NCI-H2171 (cell line): ENCODE measurements around the gene DNAH14.
"Not testable (repeated sequence)": the region's sequence is repeated elsewhere in the genome, so short reads cannot be mapped to it uniquely, and the experiment has no call there.

ENCODE experiments used
- DNase-seq: peaks from one replicate; lab custom pipeline; 2025; lab: John Stamatoyannopoulos, UW

DNAH14 gene

DNA sequence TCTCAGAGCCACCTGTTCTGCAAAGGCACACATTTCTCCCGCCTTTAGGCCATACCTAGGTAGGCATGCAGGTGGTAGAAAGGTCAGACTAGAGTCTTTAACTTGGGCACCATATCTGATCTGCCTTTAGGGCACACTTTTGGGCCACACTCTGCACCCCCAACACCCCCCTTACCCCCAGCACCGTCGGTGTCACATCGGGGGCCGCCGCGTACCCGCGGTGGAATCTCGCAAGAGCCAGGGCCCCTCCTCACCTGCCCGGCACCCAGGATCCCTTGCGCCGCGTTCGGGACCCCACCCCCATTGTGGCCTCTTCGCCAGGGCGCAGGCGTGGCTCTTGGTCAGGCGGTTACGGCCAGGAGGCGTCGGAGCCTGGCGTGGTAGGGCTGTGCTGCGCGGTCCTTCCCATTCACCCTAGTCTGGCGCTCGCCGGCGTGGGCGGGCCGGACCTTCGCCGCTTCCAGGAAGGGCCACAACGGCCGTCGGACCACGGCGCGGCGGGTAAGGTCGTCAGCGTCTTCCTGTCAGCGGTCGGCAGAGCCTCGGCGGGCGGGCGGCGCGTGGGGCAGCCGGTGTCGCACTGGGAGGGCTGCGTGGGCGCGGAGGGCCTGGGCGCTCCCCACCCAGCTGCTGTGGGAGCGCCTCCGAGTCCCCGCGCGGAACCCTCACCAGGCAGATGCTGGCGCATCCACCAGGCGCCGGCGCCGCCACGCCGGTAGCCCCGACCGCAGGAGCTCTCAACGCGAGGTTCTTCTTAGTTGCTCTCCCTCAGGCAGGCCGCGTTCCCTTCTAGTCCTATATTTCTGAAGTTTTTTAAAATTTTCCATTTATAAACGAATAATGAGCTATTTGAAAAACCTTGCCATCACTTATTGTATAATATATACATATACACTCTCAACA lies at the start of gene DNAH14:
Gene DNAH14, plus strand, starts transcription at position 341 of the 903 bp plus-strand sequence. CDS start 23,028 bp downstream, outside the sequence.
- peak; percentile 62 for DNase-seq

DNA sequence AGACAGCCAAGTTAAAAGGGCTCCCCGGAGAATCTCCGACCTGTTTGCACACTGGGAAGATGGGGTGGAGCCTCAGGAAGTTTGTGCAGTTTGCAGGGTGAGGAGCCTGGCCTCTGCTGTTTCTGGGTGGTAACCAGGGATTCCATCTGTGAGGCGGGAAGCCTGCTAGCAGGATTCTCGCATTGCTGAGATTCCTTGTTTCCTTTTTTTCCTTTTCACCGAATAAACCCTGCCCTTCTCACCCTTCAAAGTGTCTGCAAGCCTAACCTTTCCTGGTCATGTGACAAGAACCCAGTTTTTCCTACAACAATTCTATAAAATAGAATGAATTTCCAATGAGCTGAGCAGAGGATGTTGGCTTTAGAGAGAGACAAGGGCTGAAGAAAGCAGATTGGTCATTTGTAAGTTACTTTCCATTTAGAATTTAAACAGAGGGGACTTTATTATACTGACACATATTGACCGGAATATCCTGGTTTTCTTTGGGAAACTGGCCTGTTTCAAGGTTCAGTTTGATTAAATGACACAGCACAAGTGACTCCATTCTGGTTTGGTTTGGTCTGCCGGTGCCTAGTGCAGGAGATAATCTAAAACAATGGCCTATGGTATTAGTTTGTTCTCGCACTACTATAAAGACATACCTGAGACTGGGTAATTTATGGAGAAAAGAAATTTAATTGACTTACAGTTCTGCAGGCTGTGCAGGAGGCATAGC lies 48.7 kb upstream of the DNAH14 start:
- no peak for DNase-seq

DNA sequence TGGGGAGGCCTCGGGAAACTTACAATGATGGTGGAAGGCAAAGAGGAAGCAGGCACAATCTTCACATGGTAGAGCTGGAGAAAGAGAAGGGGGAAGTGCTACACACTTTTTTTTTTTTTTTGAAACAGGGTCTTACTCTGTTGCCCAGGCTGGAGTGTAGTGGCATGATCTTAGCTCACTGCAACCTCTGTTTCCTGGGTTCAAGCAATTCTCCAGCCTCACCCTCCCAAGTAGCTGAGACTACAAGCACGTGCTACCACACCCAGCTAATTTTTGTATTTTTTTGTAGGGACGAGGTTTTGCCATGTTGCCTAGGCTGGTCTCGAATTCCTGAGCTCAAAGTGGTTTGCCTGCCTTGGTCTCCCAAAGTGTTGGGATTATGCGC lies 48.2 kb upstream of the DNAH14 start:
- not testable (repeated sequence) for DNase-seq

DNA sequence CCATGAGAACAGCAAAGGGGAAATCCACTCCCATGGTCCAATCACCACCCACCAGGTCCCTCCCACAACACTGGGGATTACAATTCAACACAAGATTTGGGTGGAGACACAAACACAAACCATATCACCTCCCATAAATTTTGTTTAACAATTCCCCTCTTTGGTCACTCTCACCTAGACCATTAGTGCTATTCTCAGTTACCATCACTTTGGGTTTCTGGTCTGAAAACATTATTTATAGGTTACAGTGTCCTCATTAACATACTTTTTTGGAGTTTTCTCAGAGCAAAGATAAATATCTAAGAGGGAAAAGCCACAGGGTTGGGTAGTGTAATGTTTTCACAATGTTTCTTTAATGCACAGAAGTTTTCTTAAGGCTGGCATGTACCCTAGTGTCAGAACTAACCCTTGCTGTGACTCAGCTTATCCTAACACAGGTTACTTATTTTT lies 47.7 kb upstream of the DNAH14 start:
- DNase-seq = no peak

- no peak for DNase-seq
Observed at GRCh38 chr1:224882264-224882663, 47.2 kb upstream of the DNAH14 start.

DNA sequence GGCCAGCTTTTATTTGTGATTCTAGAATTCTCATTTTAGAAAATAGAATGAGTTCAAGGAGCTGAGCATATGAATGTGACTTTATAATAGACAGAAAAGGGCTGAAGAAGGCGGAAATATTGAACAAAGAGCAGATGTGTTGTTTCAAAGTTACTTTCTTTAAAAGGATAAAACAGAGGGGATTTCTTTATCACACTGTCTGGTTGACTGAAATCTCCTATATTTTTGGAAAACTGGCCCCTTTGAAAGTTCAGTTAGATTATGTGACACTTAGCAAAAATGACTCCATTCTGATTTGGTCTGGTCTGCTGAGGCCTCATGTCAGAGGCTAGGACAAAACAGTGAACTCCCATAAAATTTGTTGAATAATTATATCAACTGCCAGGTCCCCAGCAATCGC lies 46.4 kb upstream of the DNAH14 start:
- DNase-seq = no peak

GRCh38 chr1:224884361-224884801 lies 45.1 kb upstream of the DNAH14 start:
- DNase-seq = peak; percentile 68

DNA sequence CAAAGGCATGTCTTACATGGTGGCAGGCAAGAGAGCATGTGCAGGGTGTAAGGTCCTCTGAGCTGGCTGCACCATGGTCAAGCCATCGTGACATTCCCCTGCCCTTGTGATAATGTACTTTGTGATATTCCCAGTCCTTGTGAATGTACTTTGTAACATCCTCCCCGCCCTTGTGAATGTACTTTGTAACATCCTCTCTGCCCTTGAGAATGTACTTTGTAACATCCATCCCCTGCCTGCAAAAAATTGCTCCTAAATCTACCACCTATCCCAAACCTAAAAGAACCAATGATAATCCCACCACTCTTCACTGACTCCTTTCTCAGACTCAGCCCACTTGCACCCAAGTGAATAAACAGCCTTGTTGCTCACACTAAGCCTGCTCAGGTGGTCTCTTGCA lies 44.1 kb upstream of the DNAH14 start:
- not testable (repeated sequence) for DNase-seq

DNA sequence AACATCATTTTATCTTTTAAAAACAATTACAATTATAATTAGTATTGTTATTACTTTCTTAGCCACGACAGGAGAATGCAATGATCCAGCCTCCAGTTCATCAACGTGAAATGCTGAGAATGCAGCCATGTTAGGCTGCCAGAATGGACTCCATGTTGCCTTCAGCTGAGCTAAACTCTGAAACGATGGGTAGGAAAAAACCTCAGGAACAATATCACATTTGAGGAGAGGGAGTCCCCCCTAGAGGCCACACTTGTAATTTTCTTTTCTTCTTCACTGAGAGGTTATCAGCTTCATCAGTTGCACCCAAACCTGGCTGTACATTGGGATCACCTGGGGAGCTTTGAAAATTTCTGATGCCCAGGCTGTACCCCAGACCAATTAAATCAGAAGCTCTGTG lies 34.6 kb upstream of the DNAH14 start:
- peak; percentile 17 for DNase-seq

- no peak for DNase-seq
Observed at GRCh38 chr1:224896130-224896781, 33.2 kb upstream of the DNAH14 start.

- no peak for DNase-seq
Observed at GRCh38 chr1:224897529-224898327, 31.7 kb upstream of the DNAH14 start.

DNA sequence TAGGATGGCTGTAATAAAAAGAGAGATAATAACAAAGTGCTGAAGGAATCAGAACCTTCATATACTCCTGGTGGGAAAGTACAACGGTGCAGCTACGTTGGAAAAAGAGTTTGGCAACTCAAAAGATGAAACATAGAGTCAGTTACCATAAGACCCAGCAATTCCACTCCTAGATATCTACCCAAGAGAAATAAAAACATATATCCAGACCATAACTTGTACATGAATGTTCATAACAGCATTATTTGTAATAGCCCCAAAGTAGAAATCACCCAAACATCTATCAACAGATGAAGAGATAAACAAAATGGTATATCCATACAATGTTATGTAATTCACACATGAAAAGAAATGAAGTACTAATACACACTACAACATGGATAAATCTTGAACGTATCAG lies 30.5 kb upstream of the DNAH14 start:
- no peak for DNase-seq

GRCh38 chr1:224900062-224900630 lies 29.3 kb upstream of the DNAH14 start:
- no peak for DNase-seq

GRCh38 chr1:224901087-224901810 lies 28.2 kb upstream of the DNAH14 start:
- no peak for DNase-seq

GRCh38 chr1:224903955-224904354 lies 25.5 kb upstream of the DNAH14 start:
- DNase-seq = no peak

GRCh38 chr1:224906340-224906739 lies 23.1 kb upstream of the DNAH14 start:
- DNase-seq = no peak

DNA sequence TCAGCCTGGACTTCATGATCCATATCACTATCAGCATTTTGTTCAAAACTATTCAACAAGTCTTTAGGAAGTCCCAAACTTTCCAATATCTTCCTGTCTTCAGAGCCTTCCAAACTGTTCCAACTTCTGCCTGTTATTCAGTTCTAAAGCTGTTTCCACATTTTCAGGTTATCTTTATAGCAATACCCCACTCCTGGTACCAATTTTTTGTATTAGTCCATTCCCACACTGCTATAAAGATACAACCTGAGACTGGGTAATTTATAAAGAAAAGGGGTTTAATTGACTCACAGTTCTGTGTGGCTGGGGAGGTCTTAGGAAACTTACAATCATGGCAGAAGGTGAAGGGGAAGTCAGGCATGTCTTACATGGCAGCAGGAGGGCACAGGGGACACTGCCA lies 18.3 kb upstream of the DNAH14 start:
- no peak for DNase-seq

- DNase-seq = no peak
Observed at GRCh38 chr1:224914292-224914900, 15.1 kb upstream of the DNAH14 start.

GRCh38 chr1:224919508-224919907 lies 10.0 kb upstream of the DNAH14 start:
- no peak for DNase-seq

DNA sequence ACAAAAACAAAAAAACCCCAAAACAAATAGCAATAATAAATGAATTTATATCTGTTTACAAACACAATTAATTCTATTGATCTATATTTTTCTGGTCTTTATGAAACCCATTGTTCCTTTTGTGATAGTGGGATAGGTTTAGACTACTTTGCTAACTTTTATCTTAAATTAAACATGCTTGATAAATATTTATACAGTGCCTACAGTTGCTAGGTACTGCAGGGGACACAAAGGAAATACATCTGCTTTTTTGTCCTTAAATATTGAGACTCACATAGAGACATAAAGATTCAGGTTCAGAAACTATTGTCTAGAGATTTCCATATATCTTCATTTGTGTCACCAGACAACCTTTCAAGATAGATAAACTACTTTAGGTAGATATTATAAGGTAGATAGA lies 8.5 kb upstream of the DNAH14 start:
- DNase-seq = no peak
